Tibial nerve (tissue), 3 donors: ENCODE data around the gene NME8.

Source experiments
- CTCF ChIP-seq, 5 experiments: fragments of 200-600 bp in 3 of 5; fragments of 450-650 bp in 2 of 5; sonication (generic) in 3 of 5; IDR thresholded peaks; one replicate each; pipeline ENCODE4 v1.5.1; 2016 to 2019; ENCODE audit warnings: antibody characterized with exemption in 5 of 5, mild to moderate bottlenecking in 3 of 5, moderate library complexity in 2 of 5
- POLR2A ChIP-seq, 2 donors: fragments of 450-650 bp; IDR thresholded peaks; one replicate each; pipeline ENCODE4 v1.6.1; 2017; ENCODE audit warnings: antibody characterized with exemption in 2 of 2, mild to moderate bottlenecking in 2 of 2, moderate library complexity in 2 of 2

- TF ChIP-seq CTCF (IDR thresholded peaks at IDR 0.05) = no peak
- no peak for TF ChIP-seq POLR2A (IDR thresholded peaks at IDR 0.05)
These were observed 94.7 kb downstream of the NME8 start for GRCh38 chr7:37942934-37943610.
